Activated B cell treated with CpG ODN at 0.5 μM for 24 hours (primary cell): Measurements from ENCODE around the gene GRIK4. TPM values are rescaled to one million over a fixed set of nuclear protein-coding genes. Genes with fewer than 3 reads are reported as not detected.

Source experiments
- ATAC-seq: fragments of 200-7000 bp; cut with Tn5 transposase; one replicate; pipeline ENCODE4 v1.10.0; 2021; ENCODE audit warnings: low read depth, mild to moderate bottlenecking, moderate library complexity
- CTCF ChIA-PET: fragments of 350-600 bp; sonication (Branson Sonifier 250); formaldehyde crosslinking; loops from one replicate; lab custom pipeline; 2021; ENCODE audit warnings: antibody characterized with exemption; lab: Charles Lee
- POLR2A ChIA-PET: fragments of 350-600 bp; sonication (Branson Sonifier 250); formaldehyde crosslinking; loops from one replicate; lab custom pipeline; 2021; ENCODE audit warnings: antibody characterized with exemption; lab: Charles Lee
- DNase-seq: peaks from one replicate; pipeline ENCODE4 v3.0.0; 2022
- H3K27ac Mint-ChIP-seq: one replicate; pipeline ENCODE4 v1.8.0; 2020; ENCODE audit warnings: mixed read lengths
- H3K27me3 Mint-ChIP-seq: one replicate; pipeline ENCODE4 v1.8.0; 2021; ENCODE audit warnings: mixed read lengths
- H3K36me3 Mint-ChIP-seq: one replicate; pipeline ENCODE4 v1.8.0; 2021; ENCODE audit warnings: low read depth, mixed read lengths
- H3K4me1 Mint-ChIP-seq: one replicate; pipeline ENCODE4 v1.8.0; 2021; ENCODE audit warnings: mixed read lengths
- H3K4me3 Mint-ChIP-seq: one replicate; pipeline ENCODE4 v1.8.0; 2020; ENCODE audit warnings: mild to moderate bottlenecking, mixed read lengths
- H3K9me3 Mint-ChIP-seq: one replicate; pipeline ENCODE4 v1.8.0; 2020; ENCODE audit warnings: mixed read lengths
- intact Hi-C: fragments of 100-400 bp; cut with micrococcal nuclease; formaldehyde crosslinking; loops from one replicate; pipeline ENCODE4 v1.15.1; 2024
- total RNA-seq: library from RNA; stranded (reverse); gene quantifications from 2 replicates; pipeline ENCODE4 v1.2.3, GENCODE V29; 2022
- TF ChIP-seq, protein P1 (sequence below): fragments of 200-600 bp; IDR thresholded peaks from one replicate; pipeline ENCODE4 v1.8.0; 2022; ENCODE audit warnings: antibody characterized with exemption, mild to moderate bottlenecking

GRIK4 gene
- total RNA-seq, 1 donor from 2014 or later: not detected

DNA sequence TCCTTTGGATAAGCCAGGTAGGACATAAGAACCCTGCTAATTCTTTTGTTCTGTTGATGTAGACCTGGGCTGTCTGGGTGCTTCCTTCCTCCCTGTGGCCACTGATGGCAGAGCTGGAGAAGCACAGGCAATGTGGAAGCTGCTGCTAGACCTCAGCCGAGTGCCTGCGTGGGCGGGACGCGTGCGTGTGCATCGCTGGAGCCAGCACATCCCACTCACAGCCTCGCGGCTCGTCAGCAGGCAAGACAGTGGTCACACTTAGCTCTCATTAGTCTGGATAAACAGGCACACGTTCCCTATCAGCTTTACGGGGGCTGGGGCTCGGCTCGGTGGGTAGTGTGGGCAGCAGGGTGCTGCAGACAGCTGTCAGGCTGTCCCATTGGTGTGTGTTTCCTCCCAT, 155.7 kb downstream of the GRIK4 start:
- ATAC-seq (no peak), DNase-seq (no peak)
- intact Hi-C loops: no loop called here
- Mint-ChIP-seq H3K4me3 (no peak overlapping the region), H3K9me3 (peaks cover 3% of the 10 kb centered on the region), H3K27ac (no peak overlapping the region), H3K4me1 (no peaks in the 10 kb centered on the region), H3K36me3 (no peaks in the 10 kb centered on the region), H3K27me3 (peaks cover 10% of the 10 kb centered on the region)
- ChIA-PET POLR2A (no interaction called here), CTCF (interaction anchor here (1.7 kb wide), 1 partner anchor 18 kb away, joined by 6 read pairs; no protein-coding TSS in a partner anchor)
- TF ChIP-seq, protein P1, sequence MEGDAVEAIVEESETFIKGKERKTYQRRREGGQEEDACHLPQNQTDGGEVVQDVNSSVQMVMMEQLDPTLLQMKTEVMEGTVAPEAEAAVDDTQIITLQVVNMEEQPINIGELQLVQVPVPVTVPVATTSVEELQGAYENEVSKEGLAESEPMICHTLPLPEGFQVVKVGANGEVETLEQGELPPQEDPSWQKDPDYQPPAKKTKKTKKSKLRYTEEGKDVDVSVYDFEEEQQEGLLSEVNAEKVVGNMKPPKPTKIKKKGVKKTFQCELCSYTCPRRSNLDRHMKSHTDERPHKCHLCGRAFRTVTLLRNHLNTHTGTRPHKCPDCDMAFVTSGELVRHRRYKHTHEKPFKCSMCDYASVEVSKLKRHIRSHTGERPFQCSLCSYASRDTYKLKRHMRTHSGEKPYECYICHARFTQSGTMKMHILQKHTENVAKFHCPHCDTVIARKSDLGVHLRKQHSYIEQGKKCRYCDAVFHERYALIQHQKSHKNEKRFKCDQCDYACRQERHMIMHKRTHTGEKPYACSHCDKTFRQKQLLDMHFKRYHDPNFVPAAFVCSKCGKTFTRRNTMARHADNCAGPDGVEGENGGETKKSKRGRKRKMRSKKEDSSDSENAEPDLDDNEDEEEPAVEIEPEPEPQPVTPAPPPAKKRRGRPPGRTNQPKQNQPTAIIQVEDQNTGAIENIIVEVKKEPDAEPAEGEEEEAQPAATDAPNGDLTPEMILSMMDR: no peak

DNA sequence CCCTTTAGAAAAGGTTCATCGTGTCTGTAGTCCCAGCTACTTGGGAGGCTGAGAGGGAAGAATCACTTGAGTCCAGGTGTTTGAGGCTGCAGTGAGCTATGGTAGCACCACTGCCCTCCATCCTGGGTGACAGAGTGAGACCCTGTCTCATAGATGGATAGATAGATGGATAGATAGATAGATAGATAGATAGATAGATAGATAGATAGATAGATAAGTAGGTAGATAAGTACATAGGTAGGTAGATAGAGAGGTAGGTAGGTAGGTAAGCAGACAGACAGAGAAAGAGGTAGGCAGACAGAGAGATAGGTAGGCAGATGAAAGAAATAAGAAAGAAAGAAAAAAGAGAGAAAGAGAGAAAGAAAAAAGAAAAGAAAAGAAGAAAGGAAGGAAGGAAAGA, 156.4 kb downstream of the GRIK4 start:
- ATAC-seq (no peak), DNase-seq (no peak)
- CTCF ChIA-PET: interaction anchor here (1.7 kb wide), 1 partner anchor 17 kb away, joined by 6 read pairs; no protein-coding TSS in a partner anchor
- Mint-ChIP-seq H3K27me3 (peaks cover 10% of the 10 kb centered on the region), H3K9me3 (peaks cover 3% of the 10 kb centered on the region), H3K27ac (no peak overlapping the region), H3K36me3 (no peaks in the 10 kb centered on the region), H3K4me1 (no peaks in the 10 kb centered on the region), H3K4me3 (no peak overlapping the region)
- TF ChIP-seq, protein P1: no peak
- POLR2A ChIA-PET: no interaction called here
- intact Hi-C loops: no loop called here

DNA sequence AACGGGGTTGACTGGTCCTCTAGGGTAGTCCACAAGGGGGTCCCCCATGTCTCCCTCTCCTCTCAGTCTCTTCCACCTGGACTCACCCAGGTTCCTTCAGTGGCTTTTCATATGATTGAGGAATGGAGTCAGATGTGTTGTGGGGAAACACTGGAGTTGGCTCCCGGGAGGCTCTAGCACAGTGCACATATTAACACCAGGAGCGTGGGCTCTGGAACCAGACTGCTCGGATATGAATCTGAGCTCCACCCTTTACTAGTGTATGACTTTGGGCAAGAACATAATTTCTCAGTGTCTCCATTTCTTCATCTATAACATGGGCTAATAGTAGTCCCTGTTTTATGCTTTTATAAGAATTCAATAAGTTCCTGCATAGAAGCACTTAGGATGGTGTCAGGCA, 157.0 kb downstream of the GRIK4 start:
- DNase-seq (no peak), ATAC-seq (no peak)
- Mint-ChIP-seq H3K4me3 (no peak overlapping the region), H3K27ac (no peak overlapping the region), H3K27me3 (peaks cover 9% of the 10 kb centered on the region), H3K4me1 (no peaks in the 10 kb centered on the region), H3K36me3 (no peaks in the 10 kb centered on the region), H3K9me3 (peaks cover 3% of the 10 kb centered on the region)
- intact Hi-C loops: no loop called here
- ChIA-PET CTCF (interaction anchor here (0.6 kb wide), 1 partner anchor 17 kb away, joined by 3 read pairs; no protein-coding TSS in a partner anchor), POLR2A (no interaction called here)
- TF ChIP-seq, protein P1: no peak

DNA sequence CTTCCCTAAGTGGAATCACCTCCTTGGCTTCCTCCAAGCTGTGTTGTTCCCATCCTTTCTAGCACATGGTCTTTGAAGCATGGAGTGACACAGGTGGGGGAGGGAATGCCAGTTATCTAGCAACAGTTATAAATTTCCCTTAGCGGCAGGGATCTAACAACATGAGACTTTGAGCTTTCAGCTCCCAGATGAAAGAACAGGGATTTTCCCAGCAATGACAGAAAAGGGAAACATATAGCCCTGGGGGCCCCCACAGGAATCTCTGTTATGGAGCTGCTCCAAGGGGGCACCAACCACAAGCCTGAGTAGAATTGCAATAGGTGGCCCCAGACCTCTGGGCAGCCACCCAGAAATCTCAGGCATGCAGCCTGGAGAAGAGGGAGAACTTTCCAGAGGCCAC, 163.0 kb downstream of the GRIK4 start:
- H3K9me3 Mint-ChIP-seq: peaks cover 3% of the 10 kb centered on the region
- CTCF ChIA-PET: no interaction called here
- H3K27ac Mint-ChIP-seq: no peak overlapping the region
- peaks cover 19% of the 10 kb centered on the region for H3K27me3 Mint-ChIP-seq
- intact Hi-C loops: no loop called here
- no peak for ATAC-seq
- TF ChIP-seq, protein P1: no peak
- H3K4me1 Mint-ChIP-seq: no peaks in the 10 kb centered on the region
- POLR2A ChIA-PET: no interaction called here
- no peak overlapping the region for H3K4me3 Mint-ChIP-seq
- no peak for DNase-seq
- no peaks in the 10 kb centered on the region for H3K36me3 Mint-ChIP-seq

DNA sequence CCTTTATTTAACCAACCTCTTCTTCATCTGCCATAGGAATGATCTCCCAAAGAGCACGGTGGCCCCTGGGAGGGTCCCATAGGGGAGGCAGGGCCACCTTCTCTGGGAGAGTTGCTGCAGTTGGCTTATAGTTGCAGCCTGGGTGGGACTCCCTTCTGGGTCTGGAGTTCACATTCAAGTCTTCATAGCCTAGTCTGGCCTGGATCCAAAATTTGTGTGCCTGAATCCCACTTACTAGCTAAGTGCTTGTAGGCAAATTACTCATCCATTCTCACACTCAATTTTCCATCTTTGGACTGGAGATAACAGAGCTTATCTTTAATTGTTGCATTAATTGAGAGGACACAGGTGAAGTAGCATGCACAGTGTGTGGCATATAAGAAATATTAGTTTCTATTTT, 163.6 kb downstream of the GRIK4 start:
- Mint-ChIP-seq H3K27me3 (peaks cover 21% of the 10 kb centered on the region), H3K9me3 (peaks cover 3% of the 10 kb centered on the region), H3K4me3 (no peak overlapping the region), H3K4me1 (no peaks in the 10 kb centered on the region), H3K36me3 (no peaks in the 10 kb centered on the region), H3K27ac (no peak overlapping the region)
- ChIA-PET CTCF (interaction anchor here (1.7 kb wide), 1 partner anchor 10 kb away, joined by 10 read pairs; no protein-coding TSS in a partner anchor), POLR2A (no interaction called here)
- intact Hi-C loops: no loop called here
- TF ChIP-seq, protein P1: no peak
- DNase-seq (no peak), ATAC-seq (no peak)
